ENCODE measurements around the gene IRX3.

GRCh38 chr16:54324716-54325115 lies 38.1 kb upstream of the IRX3 start:
- TF ChIP-seq, protein P1, sequence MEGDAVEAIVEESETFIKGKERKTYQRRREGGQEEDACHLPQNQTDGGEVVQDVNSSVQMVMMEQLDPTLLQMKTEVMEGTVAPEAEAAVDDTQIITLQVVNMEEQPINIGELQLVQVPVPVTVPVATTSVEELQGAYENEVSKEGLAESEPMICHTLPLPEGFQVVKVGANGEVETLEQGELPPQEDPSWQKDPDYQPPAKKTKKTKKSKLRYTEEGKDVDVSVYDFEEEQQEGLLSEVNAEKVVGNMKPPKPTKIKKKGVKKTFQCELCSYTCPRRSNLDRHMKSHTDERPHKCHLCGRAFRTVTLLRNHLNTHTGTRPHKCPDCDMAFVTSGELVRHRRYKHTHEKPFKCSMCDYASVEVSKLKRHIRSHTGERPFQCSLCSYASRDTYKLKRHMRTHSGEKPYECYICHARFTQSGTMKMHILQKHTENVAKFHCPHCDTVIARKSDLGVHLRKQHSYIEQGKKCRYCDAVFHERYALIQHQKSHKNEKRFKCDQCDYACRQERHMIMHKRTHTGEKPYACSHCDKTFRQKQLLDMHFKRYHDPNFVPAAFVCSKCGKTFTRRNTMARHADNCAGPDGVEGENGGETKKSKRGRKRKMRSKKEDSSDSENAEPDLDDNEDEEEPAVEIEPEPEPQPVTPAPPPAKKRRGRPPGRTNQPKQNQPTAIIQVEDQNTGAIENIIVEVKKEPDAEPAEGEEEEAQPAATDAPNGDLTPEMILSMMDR (conservative IDR thresholded peaks at IDR 0.05 in 1 of 2, IDR thresholded peaks at IDR 0.05 in 1 of 2; ENCODE audit: low read depth in 1 of 2, low read length in 2 of 2), result no peak
- TF ChIP-seq EZH2 (IDR thresholded peaks at IDR 0.05; ENCODE audit: low read length, missing control alignments), result no peak
